HG03457 (cell line): Measurements from ENCODE around the gene PSMB5.

Experiments
- ATAC-seq: cut with Tn5 transposase; IDR thresholded peaks from one replicate; pipeline ENCODE4 v1.9.1; 2021; ENCODE audit warnings: moderate number of reproducible peaks; ENCODE audit not compliant: unreplicated experiment

Gene PSMB5

DNA sequence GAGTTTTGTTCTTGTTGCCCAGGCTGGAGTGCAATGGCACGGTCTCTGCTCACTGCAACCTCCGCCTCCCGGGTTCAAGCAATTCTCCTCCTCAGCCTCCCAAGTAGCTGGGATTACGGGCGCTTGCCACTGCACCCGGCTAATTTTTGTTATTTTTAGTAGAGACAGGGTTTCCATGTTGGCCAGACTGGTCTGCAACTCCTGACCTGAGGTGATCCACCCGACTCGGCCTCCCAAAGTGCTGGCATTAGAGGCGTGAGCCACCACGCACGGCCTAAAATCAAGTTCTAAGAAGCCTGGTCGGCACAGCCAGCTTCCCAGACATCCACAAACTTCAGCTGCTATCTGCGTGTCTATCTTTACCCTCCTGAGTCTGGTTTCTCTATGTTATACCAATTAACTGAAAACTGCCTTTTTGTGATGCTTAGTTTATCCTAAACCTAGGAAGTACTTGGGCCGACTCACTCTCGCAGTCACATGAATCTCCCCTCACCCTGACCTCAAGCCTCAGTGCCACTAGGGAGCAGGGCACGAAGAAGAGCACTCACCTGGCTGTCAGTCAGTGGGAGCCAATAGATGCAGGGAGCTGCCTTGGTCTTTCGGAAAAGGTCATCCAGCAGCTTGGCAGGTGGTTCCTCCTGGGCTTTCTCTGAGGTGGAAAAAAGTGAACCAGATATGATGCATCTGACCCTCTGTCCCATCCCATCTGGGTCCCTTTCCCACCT lies 26.0 kb upstream of the PSMB5 start:
- ATAC-seq, result no peak

GRCh38 chr14:23058654-23059504 lies 24.2 kb upstream of the PSMB5 start:
- no peak for ATAC-seq

GRCh38 chr14:23057757-23058653 lies 23.3 kb upstream of the PSMB5 start:
- peak; percentile 44 for ATAC-seq

DNA sequence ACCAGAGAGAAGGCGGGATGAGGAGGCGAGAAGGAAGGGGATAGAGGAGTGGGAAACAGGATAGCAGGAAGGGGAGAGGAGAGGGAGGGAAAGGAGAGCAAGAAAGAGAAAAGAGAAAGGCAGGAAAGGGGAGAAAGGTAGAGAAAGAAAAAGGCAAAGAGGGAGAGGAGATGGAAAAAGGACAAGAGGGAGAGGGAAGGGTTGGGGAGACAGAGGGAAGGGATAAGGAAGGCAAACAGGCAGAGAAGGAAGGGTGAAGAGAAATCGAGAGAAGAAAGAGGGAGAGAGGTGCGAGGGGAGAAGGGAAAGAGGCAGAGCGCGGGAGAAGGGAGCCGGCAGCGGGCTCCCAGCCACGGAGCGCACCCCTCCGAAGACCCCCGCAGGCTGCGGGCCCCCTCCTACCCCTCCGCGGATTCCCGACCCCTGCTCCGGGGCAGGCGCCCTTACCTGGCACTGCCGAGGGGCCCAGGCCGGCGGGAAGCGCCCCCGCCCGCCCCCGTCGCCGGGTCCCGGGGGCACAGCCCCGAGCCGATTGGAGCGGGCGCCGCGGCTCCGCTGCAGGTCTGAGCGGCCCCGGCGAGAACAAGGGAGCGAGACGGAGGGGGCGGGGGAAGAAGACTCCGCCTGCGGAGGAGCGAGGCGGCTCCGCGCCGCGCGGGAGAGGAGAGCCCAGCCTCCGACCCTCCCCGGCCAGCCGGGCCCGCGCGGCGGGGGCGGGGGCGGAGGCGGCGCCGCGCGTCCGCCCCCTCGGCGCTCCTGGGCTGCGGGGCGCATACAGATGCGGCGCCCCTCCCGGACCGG lies 22.5 kb upstream of the PSMB5 start, which contains the start of gene CDH24:
Gene CDH24 (minus strand): TSS at position 565 of the 801 bp plus-strand sequence. CDS start 1,787 bp downstream, outside the sequence.
- ATAC-seq, result no peak

DNA sequence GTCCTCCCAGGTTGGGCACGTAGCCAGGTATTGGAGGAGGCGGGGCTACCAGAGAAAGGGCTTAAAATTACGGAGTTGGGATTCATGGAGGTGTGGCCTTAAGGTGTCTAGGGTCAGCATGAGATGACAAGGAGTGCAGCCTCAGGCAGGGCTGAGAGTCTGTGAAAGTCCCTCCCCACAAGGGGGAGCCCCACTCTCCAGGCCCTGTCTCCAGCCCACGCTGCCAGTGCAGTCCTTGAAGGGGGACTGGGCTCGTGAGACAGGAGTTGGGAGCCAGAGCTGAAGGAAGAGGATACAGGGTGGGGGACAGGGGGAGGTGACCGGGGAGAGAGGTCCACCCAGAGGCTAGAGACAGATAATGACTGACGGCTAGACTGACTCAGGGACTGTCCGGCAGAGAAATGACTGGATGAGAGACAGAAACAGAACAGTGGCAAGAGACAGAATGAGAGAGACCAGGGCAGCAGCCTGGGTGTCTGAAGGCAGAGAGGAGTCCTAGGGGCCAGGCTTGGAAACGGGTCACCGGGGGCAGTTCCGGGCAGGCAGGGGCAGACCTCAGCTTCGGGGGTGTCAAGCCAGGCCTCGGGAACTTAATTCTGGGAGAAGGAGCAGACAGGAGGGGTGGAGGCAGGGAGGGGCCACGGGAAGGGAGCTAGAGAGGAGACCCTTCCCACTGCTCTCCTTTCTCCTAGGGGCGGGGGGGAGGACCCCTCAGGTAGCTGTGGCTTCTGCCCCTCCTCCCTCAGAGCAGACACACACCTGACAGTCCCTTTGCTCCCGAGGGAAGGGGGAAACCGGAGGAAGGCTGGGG lies 21.6 kb upstream of the PSMB5 start:
- ATAC-seq, result peak; percentile 48

- ATAC-seq, result no peak
Measured at GRCh38 chr14:23055621-23056144, 21.0 kb upstream of the PSMB5 start.

DNA sequence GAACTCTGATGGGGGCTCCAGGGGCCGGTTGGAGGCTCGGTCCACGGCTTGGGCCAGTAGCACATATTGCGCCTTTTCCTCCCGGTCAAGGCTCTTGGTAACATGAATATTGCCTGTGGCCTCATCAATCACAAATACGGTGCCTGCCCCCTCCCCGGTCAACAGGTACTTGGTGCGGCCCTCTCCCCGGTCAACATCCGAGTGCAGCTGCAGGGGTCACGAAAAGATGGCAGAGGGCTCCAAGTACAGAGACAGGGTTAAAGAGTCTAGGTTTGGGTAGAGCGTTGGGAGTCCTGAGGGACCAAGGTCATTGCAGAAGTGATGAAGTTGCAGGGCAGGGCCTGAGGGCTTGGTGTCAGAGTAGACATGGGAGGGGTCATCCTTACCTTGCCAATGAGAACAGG lies 20.4 kb upstream of the PSMB5 start:
- ATAC-seq, result no peak

- no peak for ATAC-seq
Measured at GRCh38 chr14:23054000-23054811, 19.5 kb upstream of the PSMB5 start.

GRCh38 chr14:23053426-23053825 lies 18.7 kb upstream of the PSMB5 start:
- ATAC-seq, result no peak

DNA sequence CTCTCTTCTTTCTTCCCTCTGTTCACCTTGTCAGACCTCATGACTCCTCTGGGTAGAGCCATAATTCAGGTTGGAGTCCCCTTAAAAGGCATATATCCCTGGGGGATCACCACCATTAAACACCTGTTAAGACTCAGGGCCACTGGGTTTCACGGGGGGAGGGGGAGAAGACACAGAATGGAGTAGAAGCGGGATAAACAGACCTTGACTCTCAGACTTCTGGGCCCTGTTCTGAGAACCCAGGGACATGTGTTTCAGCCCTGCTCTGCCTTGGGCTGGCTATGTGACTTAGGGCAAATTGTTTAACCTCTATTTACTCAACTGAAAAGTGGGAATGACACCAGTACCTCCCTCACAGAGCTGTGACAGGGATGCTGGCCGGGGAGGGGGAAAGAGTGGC lies 18.0 kb upstream of the PSMB5 start:
- no peak for ATAC-seq

DNA sequence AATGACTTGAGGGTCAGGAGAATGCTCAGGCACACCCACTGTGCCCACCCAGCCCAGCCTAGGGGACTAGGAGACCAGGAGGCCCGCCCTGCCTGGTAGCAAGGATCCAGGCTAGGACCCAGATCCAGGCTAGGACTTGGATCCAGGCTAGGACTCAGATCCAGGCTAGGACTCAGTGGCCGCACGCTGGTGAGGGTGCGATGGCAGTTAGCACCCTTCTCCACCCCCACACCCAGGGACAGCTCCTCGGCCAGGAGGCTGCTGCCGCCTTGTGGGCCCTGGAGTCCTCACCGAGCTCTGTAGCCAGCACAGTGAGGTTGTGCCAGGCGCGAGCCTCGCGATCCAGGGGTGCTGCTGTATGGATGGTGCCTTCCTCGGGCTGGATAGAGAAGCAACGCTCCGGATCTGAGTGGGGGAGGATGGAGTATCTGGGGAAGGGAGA lies 17.5 kb upstream of the PSMB5 start:
- no peak for ATAC-seq

DNA sequence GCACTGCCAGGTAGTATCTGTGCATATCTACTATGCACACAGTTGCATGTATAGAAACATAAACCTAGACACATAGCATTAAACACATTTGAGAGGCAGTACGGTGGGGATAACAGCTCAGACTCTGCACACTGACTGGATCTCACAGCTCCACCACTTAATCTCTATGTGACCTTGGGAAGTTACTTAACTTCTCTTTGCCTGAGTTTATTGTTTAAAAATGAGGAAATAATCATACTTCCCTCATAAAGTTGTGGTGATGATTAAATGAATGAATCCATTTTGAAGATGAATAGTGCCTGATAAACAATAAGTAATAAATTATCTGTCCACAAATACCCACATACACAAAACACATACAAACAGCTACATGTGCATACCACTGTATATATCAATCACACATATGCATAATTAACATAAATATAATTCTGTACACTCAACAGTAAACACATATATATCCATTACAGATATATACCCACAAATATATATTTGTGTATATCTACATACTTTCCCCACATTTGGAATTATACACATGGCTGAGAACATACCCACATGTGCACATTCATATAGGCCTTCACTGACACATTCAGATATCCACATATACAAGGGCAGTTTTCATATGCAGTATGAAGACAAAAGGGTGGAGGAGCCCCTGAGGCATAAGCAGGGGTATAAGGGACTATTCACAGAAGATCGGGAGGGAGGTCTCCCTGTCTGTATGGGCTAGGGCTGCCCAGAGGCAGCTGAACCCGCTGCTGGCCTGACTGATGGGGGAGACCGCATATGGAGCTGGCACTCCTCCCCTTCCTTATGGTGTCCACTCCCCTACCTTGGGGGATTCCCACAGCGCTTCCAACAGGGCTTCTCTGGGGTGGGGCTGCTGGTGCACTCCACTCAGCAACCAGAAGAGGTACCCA lies 16.7 kb upstream of the PSMB5 start:
- ATAC-seq, result no peak

DNA sequence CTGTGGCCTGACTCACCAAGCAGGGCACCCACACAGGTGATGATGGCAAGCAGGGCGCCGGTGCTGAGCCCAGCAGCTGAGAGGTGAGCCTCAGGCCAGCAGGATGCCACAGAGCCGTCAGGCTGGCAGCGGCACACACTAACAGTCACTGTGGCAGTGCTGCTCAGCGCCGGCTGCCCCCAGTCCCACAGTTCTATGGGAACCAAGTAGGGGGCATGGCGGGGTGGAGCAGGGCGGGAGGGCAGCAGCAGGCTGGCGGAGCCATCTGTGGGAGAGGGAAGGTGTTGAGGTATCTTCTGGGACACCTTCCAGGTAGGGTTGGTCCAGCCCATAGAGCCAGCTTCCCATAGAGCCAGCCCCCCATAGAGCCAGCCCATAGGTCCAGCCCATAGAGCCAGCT lies 14.3 kb upstream of the PSMB5 start:
- no peak for ATAC-seq

GRCh38 chr14:23047751-23048693 lies 13.3 kb upstream of the PSMB5 start:
- no peak for ATAC-seq

GRCh38 chr14:23047034-23047634 lies 12.4 kb upstream of the PSMB5 start:
- ATAC-seq, result no peak
